ENCODE results near the gene SLC37A2. TPM values are rescaled to one million over a fixed set of nuclear protein-coding genes. Genes with fewer than 3 reads are reported as not detected.
"Not testable (repeated sequence)": the region's sequence is repeated elsewhere in the genome, so short reads cannot be mapped to it uniquely, and the experiment has no call there.

The SLC37A2 gene
- total RNA-seq (2014; rRNA removed; shearing (Covaris generic)) = not detected in 2 replicates

DNA sequence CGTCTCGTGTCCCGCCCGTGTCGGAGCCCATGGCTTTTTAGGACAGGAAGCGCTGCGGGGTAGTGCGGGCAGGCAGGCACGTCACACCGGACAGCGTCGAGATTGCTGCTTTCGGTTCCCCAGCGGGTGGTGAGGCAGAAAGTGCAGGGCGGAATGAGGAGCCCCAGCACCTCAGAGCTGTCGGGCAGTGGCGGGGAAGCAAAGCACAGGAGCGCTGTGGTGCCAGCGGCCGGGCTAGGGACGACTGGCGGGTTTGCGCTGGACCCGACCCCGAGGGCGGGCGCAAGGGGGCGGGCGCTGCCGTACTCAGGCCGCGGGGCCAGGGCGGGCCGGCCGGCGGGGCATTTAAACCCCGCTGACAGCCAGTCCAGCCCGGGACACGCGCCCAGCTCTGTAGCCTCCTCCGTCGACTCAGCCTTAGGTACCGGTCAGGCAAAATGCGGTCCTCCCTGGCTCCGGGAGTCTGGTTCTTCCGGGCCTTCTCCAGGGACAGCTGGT, at the start of gene SLC37A2:
TSS of gene SLC37A2 (plus strand) at position 375 of the 498 bp plus-strand sequence. CDS start at position 438, 63 bp downstream.
- peak; percentile 7 for DNase-seq (ENCODE audit: low spot score)
- in situ Hi-C loops (cut with HindIII; ENCODE audit: low sequenced_read_pairs) = no loop called here

DNA sequence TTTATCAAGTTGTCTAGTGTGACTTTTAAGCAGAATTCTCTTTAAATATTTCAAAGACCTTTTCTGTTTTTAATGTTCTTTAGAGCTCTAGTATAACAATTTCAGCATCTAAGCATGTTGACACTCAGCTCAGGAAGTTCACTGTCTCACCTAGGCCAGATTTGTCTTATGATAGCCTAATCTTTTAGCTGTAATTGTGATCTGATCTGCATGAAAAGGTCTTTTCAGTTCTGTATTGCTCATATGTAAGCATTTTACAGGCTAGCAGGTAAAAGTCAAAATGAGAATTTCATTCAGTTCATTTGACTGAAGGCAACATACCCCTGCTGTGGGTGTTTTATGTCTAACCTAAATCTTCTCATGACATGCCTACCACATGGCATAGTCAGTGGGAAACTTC, 46.7 kb upstream of the SLC37A2 start:
- in situ Hi-C loops (cut with HindIII; ENCODE audit: low sequenced_read_pairs) = no loop called here

DNA sequence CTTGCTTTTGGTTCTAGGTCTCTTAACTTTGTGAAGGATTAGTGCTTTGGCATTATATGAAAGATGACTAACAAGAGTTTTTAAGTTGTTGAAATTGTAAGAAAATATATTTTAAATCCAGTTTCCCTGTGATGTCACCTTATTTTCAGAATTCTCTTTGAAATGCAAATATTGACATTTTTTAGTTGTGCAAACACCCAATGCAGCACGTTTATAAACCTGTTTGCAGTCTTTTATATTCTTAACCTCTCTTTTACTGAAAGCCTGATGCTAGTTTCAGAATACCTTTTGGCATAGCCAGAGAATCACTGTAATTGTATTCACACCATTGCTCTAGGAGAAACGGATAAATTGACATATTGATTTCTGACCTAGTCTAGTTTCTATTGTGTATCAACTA, 42.8 kb upstream of the SLC37A2 start:
- DNase-seq (ENCODE audit: low spot score) = no peak
- in situ Hi-C loops (cut with HindIII; ENCODE audit: low sequenced_read_pairs) = no loop called here

More for the DNA sequence above, 46.7 kb upstream of the SLC37A2 start:
- no peak for DNase-seq (ENCODE audit: low spot score)

GRCh38 chr11:125022551-125022950, 40.6 kb upstream of the SLC37A2 start:
- DNase-seq (ENCODE audit: low spot score) = no peak
- in situ Hi-C loops (cut with HindIII; ENCODE audit: low sequenced_read_pairs) = no loop called here

DNA sequence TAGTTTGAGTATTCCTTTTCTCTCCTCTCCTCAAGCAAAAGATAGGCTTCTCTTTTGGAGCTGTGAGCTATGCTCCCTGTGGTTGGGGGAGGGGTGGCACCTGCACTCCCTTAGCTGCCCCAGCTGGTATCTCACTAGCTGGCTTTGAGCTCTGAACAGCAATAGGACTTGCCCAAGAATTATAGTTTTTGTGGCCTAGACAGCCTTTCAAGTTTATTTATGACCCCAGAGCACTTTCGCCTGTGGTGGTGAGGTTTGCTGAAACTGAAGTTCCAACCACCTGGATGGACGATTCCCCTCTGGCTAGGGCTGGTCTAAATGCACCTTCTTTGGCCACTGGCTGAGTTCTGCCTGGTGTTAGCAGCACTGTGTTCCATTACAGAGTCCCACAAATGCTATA, 37.1 kb upstream of the SLC37A2 start:
- in situ Hi-C loops (cut with HindIII; ENCODE audit: low sequenced_read_pairs) = no loop called here
- DNase-seq (ENCODE audit: low spot score) = no peak

DNA sequence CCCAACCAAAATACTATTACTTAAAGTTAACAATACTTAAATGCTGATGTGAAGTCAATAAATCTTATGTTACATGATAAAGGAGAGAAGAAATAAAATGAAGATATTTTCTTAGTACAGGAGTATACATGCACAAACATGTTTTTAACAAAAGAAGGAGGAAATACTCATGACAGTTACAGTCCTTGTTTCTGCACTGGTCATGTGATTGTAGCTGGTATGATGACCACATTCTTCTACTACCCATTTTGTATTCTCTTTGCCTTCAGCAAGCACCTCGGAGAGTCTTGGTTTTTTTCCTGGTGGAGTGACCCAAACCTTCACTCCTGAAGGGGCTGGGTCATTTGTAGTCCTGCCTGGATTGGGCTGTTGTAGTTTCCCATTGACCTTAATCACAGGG, 33.7 kb upstream of the SLC37A2 start:
- in situ Hi-C loops (cut with HindIII; ENCODE audit: low sequenced_read_pairs); DNase-seq (ENCODE audit: low spot score): not testable (repeated sequence)

DNA sequence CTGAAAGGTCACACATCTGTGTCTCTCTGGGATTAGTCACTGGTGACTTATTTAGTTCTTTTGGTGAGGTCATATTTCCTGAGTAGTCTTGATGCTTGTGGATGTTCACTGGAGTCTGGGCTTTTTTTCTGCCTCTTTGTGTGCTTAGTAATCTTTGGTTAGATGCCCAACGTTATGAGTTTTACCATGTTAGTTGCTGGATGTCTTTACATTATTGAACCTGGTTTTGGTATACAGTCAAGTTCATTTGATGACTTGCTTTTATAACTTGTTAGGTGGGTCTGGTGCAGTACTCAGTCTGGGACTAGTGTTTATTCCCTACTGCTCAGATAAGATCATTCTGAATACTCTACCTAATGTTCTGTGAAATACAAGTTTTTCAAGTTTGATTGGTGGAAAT, 26.2 kb upstream of the SLC37A2 start:
- no peak for DNase-seq (ENCODE audit: low spot score)

GRCh38 chr11:125049164-125049792, 13.8 kb upstream of the SLC37A2 start:
- in situ Hi-C loops (cut with HindIII; ENCODE audit: low sequenced_read_pairs) = no loop called here
- no peak for DNase-seq (ENCODE audit: low spot score)

More for the DNA sequence above, 26.2 kb upstream of the SLC37A2 start:
- in situ Hi-C loops (cut with HindIII; ENCODE audit: low sequenced_read_pairs) = no loop called here

DNA sequence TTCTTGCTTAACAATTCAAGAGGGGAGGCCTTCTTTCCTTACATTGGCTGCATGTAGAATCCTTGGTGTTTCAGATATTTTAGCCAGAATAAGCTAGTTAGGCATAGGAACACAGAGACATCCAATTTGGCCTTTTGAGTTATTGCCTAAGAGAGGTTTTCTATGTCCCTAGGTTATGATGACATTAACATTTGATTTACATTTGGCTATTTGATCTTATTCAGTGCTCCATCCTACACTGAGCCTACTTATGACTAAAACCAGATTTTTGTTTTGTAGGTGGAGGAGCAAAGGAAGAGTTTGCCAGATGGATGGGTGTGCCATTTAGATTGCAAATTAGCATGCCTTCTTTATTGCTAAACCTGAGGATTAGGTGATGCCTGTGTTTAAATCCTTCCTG, 11.1 kb upstream of the SLC37A2 start:
- no peak for DNase-seq (ENCODE audit: low spot score)
- in situ Hi-C loops (cut with HindIII; ENCODE audit: low sequenced_read_pairs) = no loop called here

GRCh38 chr11:125053167-125053566, 9.9 kb upstream of the SLC37A2 start:
- no peak for DNase-seq (ENCODE audit: low spot score)
- in situ Hi-C loops (cut with HindIII; ENCODE audit: low sequenced_read_pairs) = no loop called here

DNA sequence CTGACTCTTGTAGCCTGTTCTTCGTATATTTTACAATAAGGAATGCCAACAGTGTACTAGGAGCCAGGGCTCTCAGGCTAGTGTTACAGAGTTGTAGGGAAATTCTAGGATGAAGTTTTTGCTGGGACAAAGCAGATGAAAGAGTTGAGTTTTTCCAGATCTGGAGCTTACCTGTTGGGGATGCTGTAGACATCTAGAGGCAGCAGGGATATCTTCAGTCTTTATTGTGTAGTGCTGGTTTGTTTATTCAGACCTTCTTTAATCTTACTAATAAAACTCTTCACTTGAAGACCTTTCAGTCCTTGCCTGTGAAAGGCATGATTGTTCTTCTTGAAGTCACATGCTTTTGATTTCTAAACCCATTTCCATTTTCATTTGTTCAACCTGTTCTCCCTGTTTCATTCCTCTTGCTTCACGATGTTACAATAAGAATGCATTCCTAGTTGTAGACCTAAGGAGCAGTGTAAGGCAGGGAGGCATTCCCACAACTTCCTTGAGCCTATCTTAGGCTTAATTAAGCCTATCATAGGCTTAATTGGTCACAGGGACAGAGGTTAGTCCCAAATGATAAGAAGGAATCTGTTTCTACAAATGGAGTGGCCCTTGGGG, 7.9 kb upstream of the SLC37A2 start:
- in situ Hi-C loops (cut with HindIII; ENCODE audit: low sequenced_read_pairs) = no loop called here
- DNase-seq (ENCODE audit: low spot score) = no peak

GRCh38 chr11:125056111-125056510, 7.0 kb upstream of the SLC37A2 start:
- DNase-seq (ENCODE audit: low spot score); in situ Hi-C loops (cut with HindIII; ENCODE audit: low sequenced_read_pairs): not testable (repeated sequence)

GRCh38 chr11:125056931-125057692, 6.0 kb upstream of the SLC37A2 start:
- DNase-seq (ENCODE audit: low spot score) = no peak
- in situ Hi-C loops (cut with HindIII; ENCODE audit: low sequenced_read_pairs) = no loop called here

- in situ Hi-C loops (cut with HindIII; ENCODE audit: low sequenced_read_pairs) = no loop called here
- no peak for DNase-seq (ENCODE audit: low spot score)
Observed at GRCh38 chr11:125057693-125058016, 5.5 kb upstream of the SLC37A2 start.

DNA sequence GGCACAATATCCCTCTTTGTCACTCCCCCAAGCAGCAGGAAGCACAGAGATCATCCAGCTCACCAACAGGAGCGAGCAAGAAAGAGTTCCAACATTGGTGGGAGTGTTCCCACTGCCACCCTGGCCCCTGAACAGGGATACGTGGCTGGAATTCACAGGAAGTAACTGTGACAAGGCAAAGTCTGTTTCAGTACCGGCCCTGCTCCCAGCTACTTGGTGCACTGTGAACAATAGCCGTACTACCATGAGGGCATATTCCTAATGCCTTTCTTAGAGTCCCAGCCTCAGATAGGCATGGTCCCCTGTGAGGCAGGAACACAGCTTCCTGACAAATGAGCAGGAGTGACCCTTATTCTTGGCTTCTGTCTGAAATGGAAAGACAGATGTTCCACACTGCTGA, 1.8 kb upstream of the SLC37A2 start:
- DNase-seq (ENCODE audit: low spot score) = no peak
- in situ Hi-C loops (cut with HindIII; ENCODE audit: low sequenced_read_pairs) = no loop called here

GRCh38 chr11:125062218-125062930, 731 bp upstream of the SLC37A2 start:
- no peak for DNase-seq (ENCODE audit: low spot score)
- in situ Hi-C loops (cut with HindIII; ENCODE audit: low sequenced_read_pairs) = no loop called here

- in situ Hi-C loops (cut with HindIII; ENCODE audit: low sequenced_read_pairs) = no loop called here
- DNase-seq (ENCODE audit: low spot score) = no peak
Observed at GRCh38 chr11:125063429-125064043, 431 bp downstream of the SLC37A2 start.

- in situ Hi-C loops (cut with HindIII; ENCODE audit: low sequenced_read_pairs) = no loop called here
- DNase-seq (ENCODE audit: low spot score) = no peak
Observed at GRCh38 chr11:125064070-125064469, 965 bp downstream of the SLC37A2 start.

DNA sequence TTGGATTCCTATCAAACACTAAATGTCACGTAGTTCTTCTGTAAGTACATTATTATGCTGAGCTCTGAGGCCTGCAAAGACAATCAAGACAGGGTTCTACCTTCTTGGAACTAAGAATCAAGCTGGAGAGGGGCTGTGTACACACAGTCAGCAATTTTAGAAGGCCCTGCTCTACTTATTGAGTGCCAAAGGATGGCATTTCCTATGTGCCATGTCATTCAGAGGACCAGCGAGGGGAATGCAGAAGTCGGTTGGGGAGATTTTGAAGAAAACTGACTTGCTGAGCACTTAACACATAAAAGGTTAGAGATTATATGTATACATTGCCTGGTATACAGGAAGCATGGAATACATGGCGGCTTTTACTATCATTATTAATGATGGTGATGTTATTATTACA, 5.3 kb downstream of the SLC37A2 start:
- in situ Hi-C loops (cut with HindIII; ENCODE audit: low sequenced_read_pairs) = no loop called here
- no peak for DNase-seq (ENCODE audit: low spot score)
